GM23338 (cell line): ENCODE results near the gene RNF133. TPM values are rescaled to one million over a fixed set of nuclear protein-coding genes. Genes with fewer than 3 reads are reported as not detected.

Source experiments
- ATAC-seq: fragments of 200-7000 bp; cut with Tn5 transposase; 3 replicates; pipeline ENCODE4 v1.9.1; 2020
- DNase-seq: peaks from one replicate; pipeline ENCODE4 v3.0.0-alpha.2; 2015; ENCODE audit warnings: low spot score
- H2AFZ ChIP-seq: fragments of 200-600 bp; sonication (generic); 2 replicates; pipeline ENCODE4 v1.8.0; 2016; ENCODE audit warnings: antibody characterized with exemption, mild to moderate bottlenecking, moderate library complexity
- H3F3A ChIP-seq: fragments of 200-600 bp; sonication (generic); replicated peaks from 2 replicates; pipeline ENCODE4 v1.8.0; 2017; ENCODE audit warnings: antibody characterized with exemption, mixed run types, low read depth
- H3K27ac ChIP-seq: fragments of 200-600 bp; sonication (generic); 2 replicates; pipeline ENCODE4 v1.6.1; 2016; ENCODE audit warnings: low read depth
- H3K27me3 ChIP-seq: fragments of 200-600 bp; sonication (generic); 2 replicates; pipeline ENCODE4 v1.8.0; 2016; ENCODE audit warnings: mild to moderate bottlenecking, mixed run types, moderate library complexity; ENCODE audit not compliant: insufficient read depth
- H3K36me3 ChIP-seq: fragments of 200-600 bp; sonication (generic); 2 replicates; pipeline ENCODE4 v1.8.0; 2016; ENCODE audit warnings: mild to moderate bottlenecking; ENCODE audit not compliant: insufficient read depth
- H3K4me1 ChIP-seq: fragments of 200-600 bp; sonication (generic); 2 replicates; pipeline ENCODE4 v1.8.0; 2016; ENCODE audit warnings: mild to moderate bottlenecking, moderate library complexity; ENCODE audit not compliant: insufficient read depth
- H3K4me2 ChIP-seq: fragments of 200-600 bp; sonication (generic); 2 replicates; pipeline ENCODE4 v1.7.1; 2017; ENCODE audit warnings: mixed run types
- H3K4me3 ChIP-seq: fragments of 200-600 bp; sonication (generic); 2 replicates; pipeline ENCODE4 v1.6.1; 2016; ENCODE audit warnings: mixed run types
- H3K79me2 ChIP-seq: fragments of 200-600 bp; sonication (generic); replicated peaks from 2 replicates; pipeline ENCODE4 v1.8.0; 2017; ENCODE audit warnings: mild to moderate bottlenecking; ENCODE audit not compliant: insufficient read depth
- H3K9me2 ChIP-seq: fragments of 200-600 bp; sonication (generic); 2 replicates; pipeline ENCODE4 v1.8.0; 2017; ENCODE audit not compliant: insufficient read depth
- H4K20me1 ChIP-seq: fragments of 200-600 bp; sonication (generic); replicated peaks from 2 replicates; pipeline ENCODE4 v1.8.0; 2017; ENCODE audit warnings: mild to moderate bottlenecking; ENCODE audit not compliant: insufficient read depth
- H3K27ac Mint-ChIP-seq: 2 replicates; pipeline ENCODE4 v1.8.0; 2020; ENCODE audit warnings: inconsistent platforms, mild to moderate bottlenecking, moderate library complexity, mixed read lengths
- H3K27me3 Mint-ChIP-seq: 3 replicates; pipeline ENCODE4 v1.8.0; 2022; ENCODE audit warnings: low read depth, mild to moderate bottlenecking, moderate library complexity, mixed read lengths, inconsistent platforms; ENCODE audit not compliant: insufficient read depth, poor library complexity
- H3K36me3 Mint-ChIP-seq: 3 replicates; pipeline ENCODE4 v1.8.0; 2021; ENCODE audit warnings: low read depth, mild to moderate bottlenecking, inconsistent platforms, moderate library complexity, mixed read lengths
- H3K4me1 Mint-ChIP-seq: 3 replicates; pipeline ENCODE4 v1.8.0; 2020; ENCODE audit warnings: mild to moderate bottlenecking, inconsistent platforms, mixed read lengths
- H3K4me3 Mint-ChIP-seq: 3 replicates; pipeline ENCODE4 v1.8.0; 2021; ENCODE audit warnings: moderate library complexity, mild to moderate bottlenecking, inconsistent platforms, mixed read lengths
- H3K9me3 Mint-ChIP-seq: 3 replicates; pipeline ENCODE4 v1.8.0; 2020; ENCODE audit warnings: moderate library complexity, mild to moderate bottlenecking, inconsistent platforms, mixed read lengths
- CREB1 ChIP-seq: fragments of 250-450 bp; sonication (Bioruptor Pico); IDR thresholded peaks from 2 replicates; pipeline ENCODE4 v1.5.0; 2020; ENCODE audit warnings: low read depth, mild to moderate bottlenecking, moderate library complexity
- CTCF ChIP-seq, 2 experiments: fragments of 200-600 bp in 1 of 2; sonication (generic) in 1 of 2; conservative IDR thresholded peaks; 2 replicates each; pipeline versions ENCODE4 v1.5.1 to v1.6.1; 2016 to 2017; ENCODE audit warnings: antibody characterized with exemption in 2 of 2, low read depth in 2 of 2, mild to moderate bottlenecking in 2 of 2, moderate library complexity in 1 of 2
- EZH2 ChIP-seq: fragments of 200-600 bp; sonication (generic); IDR thresholded peaks from one replicate; pipeline ENCODE4 v1.8.0; 2017; ENCODE audit warnings: antibody characterized with exemption, mild to moderate bottlenecking, low read depth; ENCODE audit not compliant: unreplicated experiment
- EZH2phosphoT487 ChIP-seq: fragments of 200-600 bp; sonication (generic); IDR thresholded peaks from one replicate; pipeline ENCODE4 v1.8.1; 2018; ENCODE audit warnings: antibody characterized with exemption; ENCODE audit not compliant: unreplicated experiment
- JUNB ChIP-seq: IDR thresholded peaks from one replicate; pipeline ENCODE4 v1.6.1; 2016; ENCODE audit warnings: antibody characterized with exemption; ENCODE audit not compliant: unreplicated experiment
- NANOG ChIP-seq: IDR thresholded peaks from 2 replicates; pipeline ENCODE4 v1.6.1; 2016; ENCODE audit warnings: antibody characterized with exemption, borderline replicate concordance
- REST ChIP-seq: IDR thresholded peaks from one replicate; pipeline ENCODE4 v1.6.1; 2018; ENCODE audit warnings: antibody characterized with exemption; ENCODE audit not compliant: unreplicated experiment
- STAT1 ChIP-seq: IDR thresholded peaks from one replicate; pipeline ENCODE4 v1.6.1; 2016; ENCODE audit warnings: antibody characterized with exemption; ENCODE audit not compliant: unreplicated experiment
- ZNF331 ChIP-seq: fragments of 250-450 bp; sonication (Bioruptor Pico); IDR thresholded peaks from 2 replicates; pipeline ENCODE4 v1.5.0; 2020; ENCODE audit warnings: low read depth, mild to moderate bottlenecking, moderate library complexity
- polyA plus RNA-seq: library from polyadenylated mRNA; unstranded; fragments of >200 nt; fragmentation: Nextera tagmentation; extraction: Ambion mirVana; gene quantifications from 2 replicates; pipeline ENCODE4 v1.2.1, GENCODE V29; 2016
- total RNA-seq: library from RNA; depleted of rRNA; stranded (reverse); fragments of >200 nt; shearing (Covaris generic); gene quantifications from 2 replicates; pipeline ENCODE4 v1.2.3, GENCODE V29; 2014

Gene RNF133
- total and polyA plus RNA-seq, 2 experiments from 2014 or later: 2.0 TPM; not detected in 1

DNA sequence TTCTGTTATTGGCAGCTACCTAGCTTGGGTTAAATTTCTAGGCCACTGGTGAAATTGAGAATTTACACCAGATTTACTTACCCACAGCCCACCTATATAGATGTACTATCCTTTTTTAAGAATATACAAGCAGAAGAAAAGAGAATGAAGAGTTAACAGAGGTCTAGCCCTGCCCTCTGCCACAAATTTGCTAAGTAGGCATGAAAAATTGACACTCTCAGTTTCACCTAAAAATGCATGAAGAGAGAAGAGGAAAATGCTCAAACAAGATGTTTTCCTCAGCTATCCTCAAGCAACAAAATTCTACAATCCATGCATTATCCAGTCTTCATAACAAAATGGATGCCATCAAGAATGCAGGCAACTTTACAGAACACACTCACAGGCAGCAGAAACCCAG is 28.4 kb upstream of the RNF133 start (continued):
- TF ChIP-seq NANOG (no peak), JUNB (no peak), CTCF (conservative IDR thresholded peaks at IDR 0.05; ENCODE audit: low read depth in 2 of 2) (no peak), STAT1 (no peak), EZH2 (no peak), ZNF331 (CRISPR knock-in tag) (no peak), CREB1 (CRISPR knock-in tag) (no peak)

- no peak overlapping the region for H3K4me3 Mint-ChIP-seq
- peak overlapping the region; percentile 5; the same call in 1 of the 2 replicates for H3K27ac ChIP-seq
- DNase-seq (no peak), ATAC-seq (no peak)
- H3K27ac Mint-ChIP-seq: no peak overlapping the region
- H2AFZ ChIP-seq: no peak overlapping the region
- TF ChIP-seq JUNB (no peak), REST (no peak), ZNF331 (CRISPR knock-in tag) (no peak), EZH2phosphoT487 (no peak)
- H3K4me2 ChIP-seq: no peak overlapping the region
- H3K36me3 Mint-ChIP-seq: peaks cover 5% of the 10 kb centered on the region; the same call in 1 of the 3 replicates
- H3K4me3 ChIP-seq: no peak overlapping the region
- no peaks in the 10 kb centered on the region for H3K36me3 ChIP-seq
- no peaks in the 10 kb centered on the region for H4K20me1 ChIP-seq
- H3K9me3 Mint-ChIP-seq: peaks cover 5% of the 10 kb centered on the region; the same call in 2 of the 3 replicates
- no peaks in the 10 kb centered on the region; the same call in 1 of the 2 replicates for H3K79me2 ChIP-seq
- H3K9me2 ChIP-seq: no peaks in the 10 kb centered on the region
- H3K4me1 ChIP-seq: peaks cover 23% of the 10 kb centered on the region
- H3K27me3 Mint-ChIP-seq: no peaks in the 10 kb centered on the region
- no peaks in the 10 kb centered on the region for H3F3A ChIP-seq
- no peaks in the 10 kb centered on the region for H3K27me3 ChIP-seq
- H3K4me1 Mint-ChIP-seq: peaks cover 13% of the 10 kb centered on the region
Observed at GRCh38 chr7:122726881-122727280, 28.0 kb upstream of the RNF133 start.
